Measurements from ENCODE around the gene TRA2B.

DNA sequence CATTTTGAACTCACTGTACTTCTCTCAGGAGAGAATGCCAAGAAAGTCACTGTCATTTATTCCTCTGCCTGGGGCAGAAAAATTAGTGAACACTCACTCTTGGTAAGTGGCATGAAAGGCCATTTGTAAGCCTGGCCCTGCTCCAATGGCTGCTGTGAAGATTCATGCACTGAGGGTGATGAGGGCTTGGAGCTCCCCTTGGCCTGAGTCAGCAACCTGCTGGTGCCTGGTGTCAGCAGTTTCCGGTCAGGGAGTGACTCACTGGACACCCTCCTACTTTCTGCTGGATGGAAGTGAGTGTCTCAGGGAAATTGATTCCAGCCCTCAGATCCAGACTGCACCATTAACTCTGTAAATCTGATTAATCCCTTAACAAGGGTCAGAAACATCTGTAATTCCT is 37.6 kb downstream of the TRA2B start:
- TF ChIP-seq POLR2AphosphoS5 (IDR thresholded peaks at IDR 0.05), result no peak
- TF ChIP-seq CTCF (IDR thresholded peaks at IDR 0.05), result no peak
- no peak for TF ChIP-seq EP300 (IDR thresholded peaks at IDR 0.05)
